Astrocyte of the spinal cord (primary cell): ENCODE data around the gene SAG.

Source experiments
- DNase-seq: peaks from one replicate; pipeline ENCODE4 v3.0.0; 2011; ENCODE audit warnings: low read depth, low spot score
- H3K4me3 ChIP-seq: 2 replicates; pipeline ENCODE4 v1.5.1; 2011; ENCODE audit warnings: low read depth, mild to moderate bottlenecking, low read length, moderate library complexity
- CTCF ChIP-seq: IDR thresholded peaks from 2 replicates; pipeline ENCODE4 v1.5.1; 2012; ENCODE audit warnings: low read depth, mild to moderate bottlenecking, low read length, inconsistent platforms
- in situ Hi-C: cut with HindIII; loops from 2 replicates; pipeline ENCODE4 v1.10.0; 2017; ENCODE audit warnings: low sequenced_read_pairs

The SAG gene

GRCh38 chr2:233281553-233281952 is 26.1 kb upstream of the SAG start:
- DNase-seq: no peak
- TF ChIP-seq CTCF: no peak
- in situ Hi-C loops: no loop called here
- no peak overlapping the region for H3K4me3 ChIP-seq

- no peak for TF ChIP-seq CTCF
- no peak for DNase-seq
- no peak overlapping the region for H3K4me3 ChIP-seq
- in situ Hi-C loops: no loop called here
These were observed 25.5 kb upstream of the SAG start for GRCh38 chr2:233281992-233282603.

- in situ Hi-C loops: no loop called here
- DNase-seq: peak; percentile 38
These were observed 21.7 kb upstream of the SAG start for GRCh38 chr2:233285921-233286320.

GRCh38 chr2:233287871-233288270 is 19.7 kb upstream of the SAG start:
- no peak for TF ChIP-seq CTCF
- H3K4me3 ChIP-seq: no peak overlapping the region
- DNase-seq: no peak
- in situ Hi-C loops: no loop called here

More at GRCh38 chr2:233285921-233286320, 21.7 kb upstream of the SAG start:
- no peak overlapping the region for H3K4me3 ChIP-seq
- no peak for TF ChIP-seq CTCF

- no peak for DNase-seq
- TF ChIP-seq CTCF: no peak
- in situ Hi-C loops: no loop called here
- no peak overlapping the region for H3K4me3 ChIP-seq
These were observed 19.0 kb upstream of the SAG start for GRCh38 chr2:233288663-233289062.

- H3K4me3 ChIP-seq: no peak overlapping the region
- in situ Hi-C loops: no loop called here
- TF ChIP-seq CTCF: no peak
- no peak for DNase-seq
These were observed 18.0 kb upstream of the SAG start for GRCh38 chr2:233289648-233290047.
